H1 (cell line): ENCODE data around the gene GALNT18. TPM values are rescaled to one million over a fixed set of nuclear protein-coding genes. Genes with fewer than 3 reads are reported as not detected.

Experiments used
- CTCF ChIA-PET: fragments of 300-600 bp; sonication (Branson Sonifier 250); formaldehyde crosslinking; loops from one replicate; lab custom pipeline; 2021; ENCODE audit not compliant: partially characterized antibody; lab: Charles Lee
- POLR2A ChIA-PET: fragments of 300-600 bp; sonication (Branson Sonifier 250); formaldehyde crosslinking; loops from one replicate; lab custom pipeline; 2021; ENCODE audit warnings: inconsistent platforms; ENCODE audit not compliant: partially characterized antibody; lab: Charles Lee
- DNase-seq, 2 experiments: peaks; one replicate each; pipeline versions ENCODE4 v3.0.0 to v3.0.0-alpha.2; 2010 to 2022; ENCODE audit warnings: low spot score in 2 of 2, low read depth in 1 of 2, mixed read lengths in 1 of 2
- FAIRE-seq: peaks from 2 replicates; lab custom pipeline; 2011; peaks lifted over from hg19 to GRCh38; lab: Jason Lieb, UNC
- H2AFZ ChIP-seq: 2 replicates; pipeline ENCODE4 v1.8.1; 2012; ENCODE audit warnings: low read length, inconsistent platforms
- H2AK5ac ChIP-seq: 2 replicates; pipeline ENCODE4 v1.6.1; 2013; ENCODE audit warnings: low read depth, low read length
- H2BK120ac ChIP-seq: replicated peaks from 2 replicates; pipeline ENCODE3; 2013; ENCODE audit warnings: low read depth, low read length, inconsistent platforms
- H2BK12ac ChIP-seq: 2 replicates; pipeline ENCODE4 v1.6.1; 2013; ENCODE audit warnings: low read depth, low read length
- H2BK15ac ChIP-seq: 2 replicates; pipeline ENCODE4 v1.6.1; 2013; ENCODE audit warnings: low read length
- H2BK20ac ChIP-seq: 2 replicates; pipeline ENCODE4 v1.6.1; 2013; ENCODE audit warnings: low read length
- H2BK5ac ChIP-seq: 2 replicates; pipeline ENCODE4 v1.6.1; 2013; ENCODE audit warnings: low read depth, low read length
- H3K14ac ChIP-seq: 2 replicates; pipeline ENCODE4 v1.6.1; 2013; ENCODE audit warnings: inconsistent platforms; ENCODE audit not compliant: insufficient read length
- H3K18ac ChIP-seq: 2 replicates; pipeline ENCODE4 v1.6.1; 2013; ENCODE audit warnings: low read length; ENCODE audit errors: extremely low read depth
- H3K23ac ChIP-seq: 2 replicates; pipeline ENCODE4 v1.6.1; 2013; ENCODE audit warnings: inconsistent platforms; ENCODE audit not compliant: insufficient read length
- H3K23me2 ChIP-seq: 2 replicates; pipeline ENCODE4 v1.6.1; 2013; ENCODE audit warnings: low read depth, low read length
- H3K27ac ChIP-seq: 2 replicates; pipeline ENCODE4 v1.6.1; 2011; ENCODE audit warnings: low read depth, low read length, inconsistent platforms
- H3K27me3 ChIP-seq, 4 experiments: replicated peaks in 1 of 4; 1 replicate in 1 of 4; 2 replicates in 3 of 4; pipeline versions ENCODE4 v1.6.1 to v1.8.1; 2011 to 2013; ENCODE audit warnings: low read length in 3 of 4, mild to moderate bottlenecking in 3 of 4, inconsistent platforms in 2 of 4, mixed read lengths in 2 of 4, moderate library complexity in 1 of 4; ENCODE audit not compliant: control insufficient read depth in 3 of 4, insufficient read depth in 3 of 4; ENCODE audit errors: extremely low read depth in 1 of 4
- H3K36me3 ChIP-seq, 4 experiments: 2 replicates each; pipeline versions ENCODE4 v1.6.1 to v1.8.1; 2011 to 2013; ENCODE audit warnings: mild to moderate bottlenecking in 4 of 4, low read length in 3 of 4, moderate library complexity in 2 of 4, control low read depth in 1 of 4, inconsistent platforms in 1 of 4; ENCODE audit not compliant: insufficient read depth in 4 of 4, control insufficient read depth in 2 of 4
- H3K4ac ChIP-seq: replicated peaks from 2 replicates; pipeline ENCODE3; 2013; ENCODE audit warnings: low read length, low read depth, mixed read lengths, inconsistent platforms; ENCODE audit not compliant: insufficient read length
- H3K4me1 ChIP-seq, 4 experiments: replicated peaks in 1 of 4; 1 replicate in 1 of 4; 2 replicates in 3 of 4; pipeline versions ENCODE4 v1.6.1 to v1.8.1; 2011 to 2013; ENCODE audit warnings: low read length in 3 of 4, inconsistent platforms in 2 of 4, mixed read lengths in 1 of 4; ENCODE audit not compliant: insufficient read depth in 4 of 4, control insufficient read depth in 3 of 4
- H3K4me2 ChIP-seq, 2 experiments: 2 replicates each; pipeline versions ENCODE4 v1.6.1 to v1.8.1; 2011 to 2013; ENCODE audit warnings: low read depth in 2 of 2, low read length in 2 of 2, control low read depth in 1 of 2, inconsistent platforms in 1 of 2, mild to moderate bottlenecking in 1 of 2; ENCODE audit not compliant: insufficient read depth in 1 of 2
- H3K4me3 ChIP-seq, 4 experiments: fragments of 200-600, 300-600 bp in 1 of 4; sonication (generic), shearing (Covaris generic), sonication (Bioruptor Twin) in 1 of 4; 2 replicates each; pipeline versions ENCODE4 v1.5.1 to v1.8.1; 2011 to 2016; ENCODE audit warnings: low read length in 4 of 4, low read depth in 3 of 4, control low read depth in 2 of 4, inconsistent platforms in 2 of 4, mild to moderate bottlenecking in 2 of 4, mixed read lengths in 1 of 4, moderate library complexity in 1 of 4; ENCODE audit not compliant: insufficient read depth in 2 of 4; ENCODE audit errors: extremely low read depth in 1 of 4
- H3K56ac ChIP-seq: replicated peaks from 2 replicates; pipeline ENCODE3; 2013; ENCODE audit warnings: low read depth, mild to moderate bottlenecking, mixed read lengths, low read length, inconsistent platforms; ENCODE audit not compliant: insufficient read length
- H3K79me1 ChIP-seq: 2 replicates; pipeline ENCODE4 v1.6.1; 2013; ENCODE audit warnings: low read depth, low read length, control low read depth
- H3K79me2 ChIP-seq, 2 experiments: 2 replicates each; pipeline versions ENCODE4 v1.6.1 to v1.8.1; 2012 to 2013; ENCODE audit warnings: low read length in 2 of 2, mild to moderate bottlenecking in 2 of 2, inconsistent platforms in 1 of 2; ENCODE audit not compliant: insufficient read depth in 2 of 2, control insufficient read depth in 1 of 2
- H3K9ac ChIP-seq, 4 experiments: replicated peaks in 1 of 4; 1 replicate in 1 of 4; 2 replicates in 3 of 4; pipeline versions ENCODE4 v1.6.1 to v1.8.1; 2011 to 2013; ENCODE audit warnings: low read depth in 3 of 4, low read length in 3 of 4, control low read depth in 2 of 4, mild to moderate bottlenecking in 2 of 4, moderate library complexity in 2 of 4, inconsistent platforms in 1 of 4; ENCODE audit errors: extremely low read depth in 1 of 4
- H3K9me3 ChIP-seq, 2 experiments: 2 replicates each; pipeline versions ENCODE4 v1.6.1 to v1.8.1; 2012 to 2013; ENCODE audit warnings: mild to moderate bottlenecking in 2 of 2, moderate library complexity in 2 of 2, control low read depth in 1 of 2, inconsistent platforms in 1 of 2, low read depth in 1 of 2, low read length in 1 of 2, mixed read lengths in 1 of 2; ENCODE audit not compliant: insufficient read depth in 2 of 2
- H4K20me1 ChIP-seq, 2 experiments: replicated peaks in 1 of 2; 2 replicates each; pipeline versions ENCODE3 to v1.8.1; 2011 to 2013; ENCODE audit warnings: inconsistent platforms in 2 of 2, low read length in 2 of 2, mild to moderate bottlenecking in 1 of 2; ENCODE audit not compliant: insufficient read depth in 2 of 2, control insufficient read depth in 1 of 2
- H4K5ac ChIP-seq: 2 replicates; pipeline ENCODE4 v1.6.1; 2013; ENCODE audit warnings: low read length, low read depth, mixed read lengths, inconsistent platforms; ENCODE audit not compliant: insufficient read length
- H4K8ac ChIP-seq: 2 replicates; pipeline ENCODE4 v1.8.0; 2013; ENCODE audit warnings: mild to moderate bottlenecking, moderate library complexity, low read length, inconsistent platforms; ENCODE audit not compliant: insufficient read depth; ENCODE audit errors: extremely low read depth
- H4K91ac ChIP-seq: replicated peaks from 2 replicates; pipeline ENCODE3; 2013; ENCODE audit warnings: low read length, mixed read lengths, inconsistent platforms; ENCODE audit not compliant: insufficient read length
- CHD1 ChIP-seq: IDR thresholded peaks from 2 replicates; pipeline ENCODE4 v1.6.1; 2012; ENCODE audit warnings: low read depth, low read length, improper control_type of control experiment
- EGR1 ChIP-seq: IDR thresholded peaks from 2 replicates; pipeline ENCODE4 v1.6.1; 2011; ENCODE audit warnings: low read depth, low read length, borderline replicate concordance
- KDM5A ChIP-seq: fragments of 200-600 bp; IDR thresholded peaks from 2 replicates; pipeline ENCODE4 v1.7.1; 2012; ENCODE audit warnings: mild to moderate bottlenecking, low read length, inconsistent platforms, mixed read lengths
- MAFK ChIP-seq: IDR thresholded peaks from 2 replicates; pipeline ENCODE4 v1.6.1; 2012; ENCODE audit warnings: low read depth, mild to moderate bottlenecking, improper control_type of control experiment, low read length
- SP1 ChIP-seq: IDR thresholded peaks from 2 replicates; pipeline ENCODE4 v1.6.1; 2011; ENCODE audit warnings: low read depth, low read length
- SUZ12 ChIP-seq: fragments of 200-600 bp; sonication (generic); IDR thresholded peaks from 2 replicates; pipeline ENCODE4 v1.6.1; 2012; ENCODE audit warnings: mild to moderate bottlenecking, inconsistent platforms, low read length, moderate library complexity, mixed read lengths
- TAF7 ChIP-seq: optimal IDR thresholded peaks from 2 replicates; pipeline ENCODE3; 2011; ENCODE audit warnings: low read depth, mild to moderate bottlenecking, inconsistent platforms, low read length, moderate library complexity, borderline replicate concordance
- USF2 ChIP-seq: IDR thresholded peaks from 2 replicates; pipeline ENCODE4 v1.6.1; 2011; ENCODE audit warnings: low read length, improper control_type of control experiment
- WGBS, 2 experiments: shearing (Covaris generic) in 1 of 2; methylation state at CpG; one replicate each; pipeline versions ENCODE4 v1.1.6 to v1.1.7; 2013 to 2015; ENCODE audit warnings: low lambda C conversion rate in 2 of 2, mixed read lengths in 2 of 2, inconsistent platforms in 1 of 2, low coverage in 1 of 2, missing lambda C conversion rate in 1 of 2; ENCODE audit not compliant: insufficient replicate concordance in 2 of 2, insufficient coverage in 1 of 2, insufficient read length in 1 of 2; ENCODE audit errors: extremely low coverage in 1 of 2, missing lambda C conversion rate in 1 of 2; 5-methylcytosine and 5-hydroxymethylcytosine counted together
- polyA plus RNA-seq, 7 experiments: library from polyadenylated mRNA; depleted of rRNA in 3 of 7; stranded (reverse) in 5 of 7; unstranded in 2 of 7; fragments of >200 nt in 5 of 7; fragments of 200-250 nt in 2 of 7; gene quantifications; 1 replicate in 5 of 7; 2 replicates in 1 of 7; 4 replicates in 1 of 7; pipeline versions ENCODE4 v1.2.1 to v1.2.3, GENCODE V29; 2011 to 2013; ENCODE audit warnings: missing spikeins in 2 of 7, mixed read lengths in 2 of 7
- total RNA-seq: library from RNA; stranded (reverse); fragmentation: NEBNext Ultra II Directional; extraction: Animal tissue kit (Norgen Biotek cat#: 25700); gene quantifications from 2 replicates; pipeline ENCODE4 v1.2.1, GENCODE V29; 2021

GALNT18 gene
- total and polyA plus RNA-seq, 2 of the 8 experiments (the other 6 are each of a cell fraction or from before 2014, with no cell fraction given) = 6.0 to 9.4 TPM

GRCh38 chr11:11416917-11417316 lies 204.9 kb downstream of the GALNT18 start:
- no peak overlapping the region for H3K56ac ChIP-seq
- no peaks in the 10 kb centered on the region for H3K27me3 ChIP-seq
- H3K79me2 ChIP-seq = no peaks in the 10 kb centered on the region
- no peak overlapping the region for H3K27ac ChIP-seq
- no peak overlapping the region for H3K4me2 ChIP-seq
- no peak overlapping the region for H4K5ac ChIP-seq
- DNase-seq = no peak
- H4K20me1 ChIP-seq = no peaks in the 10 kb centered on the region
- H3K23ac ChIP-seq = no peak overlapping the region
- peaks cover 0 to 9% (median 3%) of the 10 kb centered on the region in 4 experiments; a peak in 6 of 7 replicates for H3K4me1 ChIP-seq
- FAIRE-seq = no peak
- H2BK120ac ChIP-seq = no peak overlapping the region
- H3K36me3 ChIP-seq = no peaks in the 10 kb centered on the region
- TF ChIP-seq EGR1 (no peak), KDM5A (no peak), CHD1 (no peak), TAF7 (no peak), MAFK (no peak), USF2 (no peak), SP1 (no peak), SUZ12 (no peak)
- POLR2A ChIA-PET = interaction anchor here (0.9 kb wide), 1 partner anchor 10 kb away, joined by 3 read pairs; no protein-coding TSS in a partner anchor
- CTCF ChIA-PET = interaction anchor here (0.6 to 1.5 kb wide), 5 partner anchors 8 to 381 kb away, joined by 3 to 7 read pairs (median 3); no protein-coding TSS in a partner anchor
- no peak overlapping the region for H3K9ac ChIP-seq
- WGBS, 2 experiments = 85% methylated on average over 4 of the region's 4 CpGs; no CpG with 5 or more reads in 1 of the 2 experiments
- no peaks in the 10 kb centered on the region for H3K79me1 ChIP-seq
- no peak overlapping the region for H2BK5ac ChIP-seq
- no peak overlapping the region for H2BK15ac ChIP-seq
- no peak overlapping the region for H3K4ac ChIP-seq
- no peak overlapping the region for H3K4me3 ChIP-seq
- H2BK12ac ChIP-seq = no peak overlapping the region
- no peak overlapping the region for H2AFZ ChIP-seq
- no peaks in the 10 kb centered on the region for H3K9me3 ChIP-seq
- no peak overlapping the region for H2AK5ac ChIP-seq
- H3K18ac ChIP-seq = no peak overlapping the region
- H4K8ac ChIP-seq = no peak overlapping the region
- no peak overlapping the region for H2BK20ac ChIP-seq
- H3K14ac ChIP-seq = no peak overlapping the region
- no peaks in the 10 kb centered on the region for H3K23me2 ChIP-seq
- H4K91ac ChIP-seq = no peak overlapping the region
